Stimulated activated naive CD8-positive, alpha-beta T cell treated with anti-CD3 and anti-CD28 coated beads, Interleukin-15, Interleukin-2, amounts not matched to agents 100 ng/mL and 50 ng/mL, for 24 hours (primary cell): ENCODE results near the gene DNAJC18.
A peak's percentile ranks its signal among the peaks of the same experiment; 100 is the strongest.

Source experiments
- H3K27ac Mint-ChIP-seq: one replicate; pipeline ENCODE4 v1.8.0; 2021; ENCODE audit warnings: mild to moderate bottlenecking, mixed read lengths
- H3K27me3 Mint-ChIP-seq: one replicate; pipeline ENCODE4 v1.8.0; 2021; ENCODE audit warnings: mixed read lengths
- H3K36me3 Mint-ChIP-seq: one replicate; pipeline ENCODE4 v1.8.0; 2021; ENCODE audit warnings: low read depth, mixed read lengths
- H3K4me1 Mint-ChIP-seq: one replicate; pipeline ENCODE4 v1.8.0; 2021; ENCODE audit warnings: low read depth, mixed read lengths
- H3K4me3 Mint-ChIP-seq: one replicate; pipeline ENCODE4 v1.8.0; 2021; ENCODE audit warnings: mild to moderate bottlenecking, mixed read lengths
- H3K9me3 Mint-ChIP-seq: one replicate; pipeline ENCODE4 v1.8.0; 2021; ENCODE audit warnings: mixed read lengths

DNAJC18 gene

DNA sequence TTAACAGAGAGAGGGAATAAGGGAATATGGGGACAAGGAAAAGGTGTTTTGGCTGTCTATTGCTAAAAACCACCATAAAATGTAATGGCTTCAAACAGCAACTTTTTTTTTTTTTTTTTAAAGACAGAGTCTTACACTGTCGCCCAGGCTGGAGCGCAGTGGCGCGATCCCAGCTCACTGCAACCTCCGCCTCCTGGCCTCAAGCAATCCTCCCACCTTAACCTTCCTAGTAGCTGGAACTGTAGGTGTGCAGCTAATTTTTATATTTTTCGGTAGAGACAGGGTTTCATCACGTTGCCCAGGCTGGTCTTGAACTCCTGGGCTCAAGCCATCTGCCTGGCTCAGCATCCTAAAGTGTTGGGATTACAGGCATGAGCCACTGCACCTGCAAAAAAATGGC lies 31.1 kb downstream of the DNAJC18 start:
- Mint-ChIP-seq H3K27ac (no peak overlapping the region), H3K4me1 (peaks cover 34% of the 10 kb centered on the region)

DNA sequence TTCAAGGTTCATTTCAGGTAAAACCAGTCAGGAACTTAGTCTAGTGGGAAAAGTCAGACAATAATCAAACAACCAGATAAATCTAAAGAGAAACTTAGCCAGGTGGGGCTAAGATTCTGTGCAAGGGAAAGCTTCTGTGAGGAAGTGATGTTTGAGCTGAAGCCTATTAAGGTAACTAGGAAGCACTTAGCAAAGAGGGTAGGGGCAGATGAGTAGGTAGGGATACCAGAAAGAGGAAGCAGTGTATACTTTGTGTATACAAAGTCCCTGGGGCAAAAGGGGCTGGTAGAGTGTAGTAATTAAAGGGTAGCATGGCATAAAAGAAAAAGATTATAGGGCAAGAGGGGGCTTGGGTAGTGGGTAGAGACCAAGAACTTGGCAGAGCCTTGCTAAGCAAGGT lies 31.8 kb downstream of the DNAJC18 start:
- Mint-ChIP-seq H3K4me3 (no peak overlapping the region), H3K36me3 (peaks cover 8% of the 10 kb centered on the region), H3K27ac (peak overlapping the region; percentile 40), H3K9me3 (no peaks in the 10 kb centered on the region), H3K27me3 (no peaks in the 10 kb centered on the region), H3K4me1 (peaks cover 34% of the 10 kb centered on the region)

More for the DNA sequence above, 31.1 kb downstream of the DNAJC18 start:
- no peak overlapping the region for H3K4me3 Mint-ChIP-seq
- H3K27me3 Mint-ChIP-seq = no peaks in the 10 kb centered on the region
- no peaks in the 10 kb centered on the region for H3K9me3 Mint-ChIP-seq
- H3K36me3 Mint-ChIP-seq = peaks cover 13% of the 10 kb centered on the region

DNA sequence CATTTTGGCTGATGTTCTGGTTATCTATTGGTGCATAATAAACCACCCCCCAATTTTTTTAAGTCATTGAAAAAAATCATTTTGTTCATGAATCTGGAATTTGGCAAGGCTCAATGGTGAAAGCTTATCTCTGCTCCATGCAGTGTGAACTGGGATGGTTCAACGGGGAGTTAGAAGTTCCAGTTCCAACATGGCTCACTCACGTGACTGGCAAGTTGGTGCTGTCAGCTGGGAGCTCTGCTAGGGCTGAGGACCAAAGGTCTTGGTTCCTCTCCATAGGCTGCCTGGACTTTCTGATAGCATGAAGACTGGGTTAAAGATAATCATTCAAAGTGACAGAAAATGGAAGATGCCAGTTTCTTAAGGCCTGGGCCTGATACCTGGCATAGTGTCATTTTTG lies 32.4 kb downstream of the DNAJC18 start:
- no peak overlapping the region for H3K4me3 Mint-ChIP-seq
- H3K9me3 Mint-ChIP-seq = no peaks in the 10 kb centered on the region
- H3K36me3 Mint-ChIP-seq = peaks cover 7% of the 10 kb centered on the region
- H3K27ac Mint-ChIP-seq = no peak overlapping the region
- no peaks in the 10 kb centered on the region for H3K27me3 Mint-ChIP-seq
- H3K4me1 Mint-ChIP-seq = peaks cover 33% of the 10 kb centered on the region

- Mint-ChIP-seq H3K27ac (peak overlapping the region; percentile 100), H3K4me3 (peak overlapping the region; percentile 94), H3K36me3 (no peaks in the 10 kb centered on the region), H3K9me3 (no peaks in the 10 kb centered on the region), H3K4me1 (peaks cover 38% of the 10 kb centered on the region), H3K27me3 (no peaks in the 10 kb centered on the region)
These were observed 34.9 kb downstream of the DNAJC18 start for GRCh38 chr5:139404484-139404840.

DNA sequence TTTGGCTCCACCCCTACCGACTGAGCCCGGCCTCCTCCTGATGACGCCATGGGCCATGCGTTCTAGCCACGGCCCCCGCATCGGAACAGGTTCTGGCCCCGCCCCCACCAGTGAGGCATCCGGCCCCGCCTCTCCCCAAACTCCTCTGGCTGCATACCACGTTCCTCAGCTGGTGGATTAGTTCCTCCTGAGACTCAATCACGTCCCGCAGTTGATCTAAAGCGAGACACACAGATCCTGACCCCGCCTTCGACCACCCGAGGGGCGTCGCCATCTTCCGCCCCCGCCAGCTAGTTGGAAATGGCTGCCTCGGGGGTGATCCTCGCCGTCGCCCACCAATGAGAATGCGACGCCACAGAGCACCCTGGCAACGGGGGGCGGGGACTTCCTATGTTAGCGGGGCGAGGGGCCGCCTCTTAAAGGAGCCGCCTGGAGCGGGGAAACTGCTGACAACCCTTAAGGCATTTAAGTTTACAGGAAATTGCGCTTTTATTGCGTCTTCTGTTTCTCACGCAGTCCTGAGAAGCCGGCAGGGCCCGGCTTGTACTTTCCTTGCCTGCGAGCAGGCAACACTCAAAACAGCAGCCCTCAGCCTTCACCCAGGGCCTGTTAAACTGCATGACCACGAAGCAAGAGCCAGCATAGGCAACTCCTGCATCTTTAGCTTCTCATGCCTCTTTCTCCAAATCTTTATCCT lies 35.4 kb downstream of the DNAJC18 start, which contains the start of gene SPATA24:
SPATA24 (minus strand) TSS at position 303 of the 697 bp plus-strand sequence; CDS start at position 274, 29 bp downstream.
- Mint-ChIP-seq H3K27me3 (no peaks in the 10 kb centered on the region), H3K4me3 (peak within 1 kb of the TSS; percentile 94), H3K36me3 (no peaks in the 10 kb centered on the region), H3K27ac (peak within 1 kb of the TSS; percentile 100), H3K9me3 (no peaks in the 10 kb centered on the region), H3K4me1 (peaks cover 43% of the 10 kb centered on the region)

DNA sequence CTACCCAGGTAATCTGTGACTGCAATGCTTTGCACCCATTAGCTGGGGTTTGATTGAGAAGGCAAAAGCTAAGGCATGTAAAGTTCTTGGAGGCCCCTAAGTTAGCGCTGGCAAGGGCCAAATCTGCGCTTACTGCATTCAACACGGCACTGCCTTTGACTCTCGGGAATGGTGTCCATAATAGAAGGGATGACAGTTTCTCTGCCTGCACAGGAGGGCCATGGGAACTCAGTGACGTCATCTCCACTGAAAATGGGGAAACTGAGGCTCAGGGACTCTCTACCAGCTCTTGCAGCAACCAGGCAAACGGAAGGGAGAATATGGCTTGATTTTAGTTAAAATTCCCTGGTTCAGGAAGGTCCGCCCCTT lies 35.9 kb downstream of the DNAJC18 start:
- H3K36me3 Mint-ChIP-seq = no peaks in the 10 kb centered on the region
- peak overlapping the region; percentile 100 for H3K27ac Mint-ChIP-seq
- H3K9me3 Mint-ChIP-seq = no peaks in the 10 kb centered on the region
- no peaks in the 10 kb centered on the region for H3K27me3 Mint-ChIP-seq
- H3K4me3 Mint-ChIP-seq = peak overlapping the region; percentile 94
- peaks cover 43% of the 10 kb centered on the region for H3K4me1 Mint-ChIP-seq

DNA sequence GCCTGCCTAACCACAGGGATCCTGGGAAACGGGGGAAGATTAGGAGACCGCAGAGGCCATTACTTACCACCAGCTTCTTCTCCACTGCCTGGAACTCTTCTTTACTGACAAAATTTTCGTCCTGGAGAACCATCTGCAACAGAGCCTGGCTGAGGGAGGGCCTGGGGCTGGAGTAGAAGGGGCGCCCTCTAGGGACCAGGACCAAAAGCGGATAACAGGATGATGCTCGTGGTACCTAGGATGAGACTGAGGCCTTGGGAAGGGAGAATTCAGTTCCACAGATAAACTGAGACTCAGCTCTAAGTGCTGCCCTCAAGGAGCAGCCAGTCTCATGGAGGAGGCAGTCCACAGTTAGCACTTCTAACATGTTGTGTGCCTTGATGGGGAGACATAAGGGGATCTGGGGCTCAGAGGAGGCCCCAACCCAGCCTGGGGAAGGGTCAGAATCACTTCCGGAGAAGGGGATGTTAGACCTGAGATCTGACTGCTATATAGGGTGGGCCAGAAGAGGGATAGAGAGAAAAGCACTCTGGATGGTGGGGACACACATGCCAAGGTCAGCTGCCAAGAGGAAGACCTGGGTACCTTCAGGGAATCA lies 36.7 kb downstream of the DNAJC18 start:
- H3K9me3 Mint-ChIP-seq = no peaks in the 10 kb centered on the region
- peaks cover 44% of the 10 kb centered on the region for H3K4me1 Mint-ChIP-seq
- peak overlapping the region; percentile 94 for H3K4me3 Mint-ChIP-seq
- no peaks in the 10 kb centered on the region for H3K27me3 Mint-ChIP-seq
- peak overlapping the region; percentile 100 for H3K27ac Mint-ChIP-seq
- H3K36me3 Mint-ChIP-seq = no peaks in the 10 kb centered on the region

- H3K27me3 Mint-ChIP-seq = no peaks in the 10 kb centered on the region
- H3K4me3 Mint-ChIP-seq = no peak overlapping the region
- no peak overlapping the region for H3K27ac Mint-ChIP-seq
- H3K36me3 Mint-ChIP-seq = no peaks in the 10 kb centered on the region
- no peaks in the 10 kb centered on the region for H3K9me3 Mint-ChIP-seq
- peaks cover 43% of the 10 kb centered on the region for H3K4me1 Mint-ChIP-seq
These were observed 37.8 kb downstream of the DNAJC18 start for GRCh38 chr5:139401546-139401945.

DNA sequence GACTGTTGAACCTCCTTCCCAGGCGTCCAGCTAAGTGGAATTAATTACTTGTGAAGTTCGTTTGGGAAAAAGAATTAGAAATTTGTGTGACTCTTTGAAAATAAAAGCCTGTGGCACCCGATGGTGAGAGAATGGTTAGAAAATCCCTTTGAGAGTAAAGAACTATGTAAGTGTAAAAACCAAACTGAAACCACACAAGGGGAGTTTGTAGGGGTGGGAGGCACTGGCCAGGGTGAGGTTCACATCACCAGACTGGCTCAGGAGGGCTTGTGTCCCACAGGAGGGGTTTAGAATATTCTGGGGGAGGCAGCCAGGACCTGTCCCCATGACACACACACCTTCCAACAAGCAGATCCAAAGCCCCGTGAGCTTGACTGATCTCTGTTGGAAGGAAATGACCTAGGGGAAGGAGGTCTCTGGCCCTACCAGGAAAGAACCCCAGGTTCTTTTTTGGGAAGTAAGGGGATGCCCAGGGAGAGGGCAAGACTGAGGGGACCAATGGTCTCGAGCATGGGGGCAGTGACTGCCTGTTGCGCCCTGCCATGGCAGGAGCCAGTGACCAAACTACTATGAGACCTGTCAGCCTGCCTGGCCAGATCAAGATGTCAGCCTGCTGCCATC lies 39.7 kb downstream of the DNAJC18 start:
- Mint-ChIP-seq H3K36me3 (peaks cover 5% of the 10 kb centered on the region), H3K27ac (peak overlapping the region; percentile 34), H3K4me3 (no peak overlapping the region)

DNA sequence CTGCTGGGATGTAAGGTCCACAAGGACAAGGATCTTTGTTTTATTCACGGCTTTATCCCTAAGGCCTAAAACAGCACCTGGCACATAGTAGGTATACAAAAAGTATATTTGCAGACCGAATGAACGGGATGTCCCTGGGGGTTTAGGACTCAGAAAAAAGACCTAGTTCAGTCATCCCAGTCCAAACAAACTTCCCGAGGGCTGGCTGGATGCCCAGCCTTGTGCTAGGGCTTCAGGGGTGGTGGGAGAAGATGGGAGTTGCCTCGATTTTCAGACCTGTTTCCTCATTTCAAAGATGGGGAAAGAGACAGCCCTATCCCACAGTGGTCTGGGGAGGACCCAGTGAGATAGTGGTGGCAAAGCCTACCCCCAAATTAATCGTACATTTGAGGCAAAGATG lies 41.4 kb downstream of the DNAJC18 start:
- no peak overlapping the region for H3K4me3 Mint-ChIP-seq
- H3K4me1 Mint-ChIP-seq = peaks cover 33% of the 10 kb centered on the region
- peaks cover 5% of the 10 kb centered on the region for H3K36me3 Mint-ChIP-seq
- no peak overlapping the region for H3K27ac Mint-ChIP-seq
- no peaks in the 10 kb centered on the region for H3K27me3 Mint-ChIP-seq
- H3K9me3 Mint-ChIP-seq = no peaks in the 10 kb centered on the region

More for the DNA sequence above, 39.7 kb downstream of the DNAJC18 start:
- Mint-ChIP-seq H3K4me1 (peaks cover 42% of the 10 kb centered on the region), H3K27me3 (no peaks in the 10 kb centered on the region), H3K9me3 (no peaks in the 10 kb centered on the region)

DNA sequence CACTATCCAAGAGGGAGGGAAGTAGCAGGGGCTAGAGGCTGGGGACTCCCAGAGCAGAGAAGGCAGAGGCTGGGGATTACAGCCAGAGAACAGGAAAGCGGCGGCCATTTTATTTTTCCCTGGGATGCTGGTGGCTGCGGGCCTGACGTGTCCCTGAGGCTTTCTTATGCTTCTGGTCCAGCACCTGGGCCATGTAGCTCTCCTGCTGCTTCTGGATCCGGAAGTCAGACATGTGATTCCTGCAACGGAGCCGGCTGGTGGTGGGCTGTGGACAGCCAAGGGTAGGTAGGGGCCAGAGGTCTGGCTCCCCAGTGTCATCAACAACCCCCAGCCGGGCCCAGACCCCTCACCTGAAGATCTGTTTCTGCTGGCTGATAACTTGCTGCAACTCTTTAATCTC lies 42.6 kb downstream of the DNAJC18 start:
- H3K27me3 Mint-ChIP-seq = no peaks in the 10 kb centered on the region
- H3K27ac Mint-ChIP-seq = no peak overlapping the region
- H3K9me3 Mint-ChIP-seq = no peaks in the 10 kb centered on the region
- H3K4me3 Mint-ChIP-seq = no peak overlapping the region
- H3K36me3 Mint-ChIP-seq = peaks cover 5% of the 10 kb centered on the region
- H3K4me1 Mint-ChIP-seq = peaks cover 35% of the 10 kb centered on the region

- H3K27ac Mint-ChIP-seq = no peak overlapping the region
- peak overlapping the region; percentile 30 for H3K4me3 Mint-ChIP-seq
- no peaks in the 10 kb centered on the region for H3K9me3 Mint-ChIP-seq
- H3K27me3 Mint-ChIP-seq = no peaks in the 10 kb centered on the region
- peaks cover 42% of the 10 kb centered on the region for H3K4me1 Mint-ChIP-seq
- H3K36me3 Mint-ChIP-seq = peaks cover 5% of the 10 kb centered on the region
These were observed 43.3 kb downstream of the DNAJC18 start for GRCh38 chr5:139395844-139396640.

DNA sequence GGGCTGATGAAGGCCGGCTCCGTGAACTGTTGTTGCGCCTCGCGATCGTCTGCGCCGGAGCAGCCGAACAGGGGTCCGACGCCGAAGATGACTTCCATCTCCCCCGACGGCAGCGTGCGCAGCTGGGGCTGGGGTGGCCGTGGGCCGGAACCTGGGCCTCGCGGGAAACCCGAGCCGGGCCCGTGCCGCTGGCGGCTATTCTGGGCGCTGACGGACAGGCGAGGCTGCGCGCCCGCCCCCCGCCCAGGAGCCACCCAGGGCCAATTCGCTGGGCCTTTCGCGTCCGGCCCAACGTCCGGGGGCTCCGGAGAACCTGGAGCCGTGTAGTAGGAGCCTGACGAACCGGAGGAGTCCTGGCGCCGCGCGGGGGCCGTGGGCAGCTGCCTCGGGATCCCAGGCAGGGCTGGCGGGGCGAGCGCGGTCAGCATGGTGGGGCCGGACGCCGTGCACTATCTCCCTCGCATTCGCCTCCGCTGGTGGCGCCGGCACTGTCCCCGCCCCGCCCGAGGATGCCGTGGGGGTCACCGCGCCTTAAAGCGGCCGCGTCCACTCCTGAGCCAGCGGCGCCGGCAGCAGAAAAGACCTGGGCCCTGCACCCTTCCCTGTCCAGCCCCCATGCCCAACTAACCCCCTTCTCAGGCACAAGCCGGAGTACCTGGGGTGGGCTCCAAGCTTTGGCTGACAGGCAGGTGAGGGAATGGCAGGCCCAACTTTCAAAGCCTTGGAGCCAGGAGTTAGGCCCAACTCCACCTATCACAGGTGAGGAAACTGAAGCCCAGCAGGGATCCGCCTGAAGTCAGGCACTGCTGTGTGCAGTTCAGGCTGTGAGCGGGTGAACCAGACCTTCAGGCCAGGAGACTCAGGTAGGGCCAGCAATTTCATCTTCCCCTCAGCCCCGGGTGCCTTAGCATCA lies 44.4 kb downstream of the DNAJC18 start, which contains the start of gene PROB1:
PROB1 (minus strand) TSS at position 451 of the 913 bp plus-strand sequence; CDS start at position 428, 23 bp downstream.
- H3K27ac Mint-ChIP-seq = no peak within 1 kb of the TSS
- H3K4me3 Mint-ChIP-seq = peak within 1 kb of the TSS; percentile 95
- H3K36me3 Mint-ChIP-seq = peaks cover 5% of the 10 kb centered on the region
- H3K27me3 Mint-ChIP-seq = no peaks in the 10 kb centered on the region
- H3K9me3 Mint-ChIP-seq = no peaks in the 10 kb centered on the region
- peaks cover 52% of the 10 kb centered on the region for H3K4me1 Mint-ChIP-seq

DNA sequence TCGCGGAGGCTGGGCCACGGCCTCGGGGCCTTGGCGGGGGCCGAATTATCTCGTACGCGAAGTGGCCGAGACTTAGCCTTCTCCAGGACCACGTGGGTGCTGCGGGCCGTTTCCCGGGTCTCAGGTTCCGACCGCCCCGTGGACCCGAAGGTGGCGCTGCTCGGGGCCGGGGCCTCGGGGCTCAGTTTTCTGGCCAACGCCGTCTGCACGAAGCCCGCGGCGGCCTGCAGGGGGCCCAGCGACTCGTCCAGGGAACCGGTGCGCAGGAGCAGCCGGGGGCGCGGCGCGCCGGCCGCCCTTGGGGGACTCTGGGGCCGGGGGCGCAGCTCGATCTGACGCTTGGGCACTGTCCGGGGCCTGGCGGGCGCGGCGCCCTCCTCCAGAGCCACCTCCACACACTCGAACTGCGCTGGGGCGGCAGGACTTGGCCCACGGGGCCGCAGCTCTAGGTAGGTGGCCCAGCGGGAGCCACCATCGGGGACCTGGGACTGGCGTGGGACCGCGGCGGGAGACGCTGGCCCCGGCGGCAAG lies 45.1 kb downstream of the DNAJC18 start:
- peaks cover 5% of the 10 kb centered on the region for H3K36me3 Mint-ChIP-seq
- no peaks in the 10 kb centered on the region for H3K27me3 Mint-ChIP-seq
- no peaks in the 10 kb centered on the region for H3K9me3 Mint-ChIP-seq
- H3K4me1 Mint-ChIP-seq = peaks cover 52% of the 10 kb centered on the region
- peak overlapping the region; percentile 95 for H3K4me3 Mint-ChIP-seq
- H3K27ac Mint-ChIP-seq = no peak overlapping the region
